HCT116 (cell line): ENCODE results near the gene TMC1.

Experiments
- CTCF ChIP-seq, 3 experiments: fragments of 200-600 bp in 1 of 3; sonication (generic) in 1 of 3; IDR thresholded peaks in 2 of 3; conservative IDR thresholded peaks in 1 of 3; 2 replicates each; pipeline ENCODE4 v1.5.1; 2012 to 2017; ENCODE audit warnings: low read depth in 2 of 3, low read length in 2 of 3, antibody characterized with exemption in 1 of 3, borderline replicate concordance in 1 of 3, control low read depth in 1 of 3, mild to moderate bottlenecking in 1 of 3, mixed read lengths in 1 of 3, mixed run types in 1 of 3, moderate library complexity in 1 of 3; ENCODE audit not compliant: insufficient read depth in 1 of 3
- POLR2AphosphoS5 ChIP-seq: IDR thresholded peaks from 2 replicates; pipeline ENCODE4 v1.6.1; 2011; ENCODE audit warnings: mild to moderate bottlenecking, low read depth, low read length, moderate library complexity
- RAD21 ChIP-seq: IDR thresholded peaks from 2 replicates; pipeline ENCODE4 v1.6.1; 2012; ENCODE audit warnings: low read depth, mild to moderate bottlenecking
- SIN3A ChIP-seq: IDR thresholded peaks from 2 replicates; pipeline ENCODE4 v1.6.1; 2012; ENCODE audit warnings: low read depth
- TF ChIP-seq, protein P1 (sequence below): IDR thresholded peaks from 2 replicates; pipeline ENCODE4 v1.6.1; 2012

DNA sequence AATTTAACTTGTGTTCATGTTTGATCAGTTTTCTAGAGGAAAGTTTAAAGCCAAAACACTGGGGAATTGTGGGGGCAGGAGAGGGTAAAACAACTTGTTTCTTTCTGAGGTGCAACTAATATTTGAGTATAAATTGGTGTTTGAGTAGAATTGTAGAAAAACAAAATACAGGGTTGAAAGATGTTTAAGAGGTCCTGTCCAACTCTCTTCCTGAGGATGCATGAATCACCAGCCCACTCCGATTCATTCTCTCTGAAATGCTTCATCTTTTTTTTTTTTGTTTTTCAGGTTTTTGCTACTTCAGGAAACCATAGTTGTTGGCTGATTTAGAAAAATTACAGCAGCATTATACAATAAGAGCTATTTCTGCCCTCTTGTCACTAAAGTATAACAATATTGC is 42.4 kb upstream of the TMC1 start:
- TF ChIP-seq RAD21 = no peak
- TF ChIP-seq, protein P1, sequence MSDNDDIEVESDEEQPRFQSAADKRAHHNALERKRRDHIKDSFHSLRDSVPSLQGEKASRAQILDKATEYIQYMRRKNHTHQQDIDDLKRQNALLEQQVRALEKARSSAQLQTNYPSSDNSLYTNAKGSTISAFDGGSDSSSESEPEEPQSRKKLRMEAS = no peak
- TF ChIP-seq CTCF (IDR thresholded peaks at IDR 0.05 in 2 of 3, conservative IDR thresholded peaks at IDR 0.05 in 1 of 3; ENCODE audit: borderline replicate concordance in 1 of 3, insufficient read depth in 1 of 3, low read depth in 2 of 3, low read length in 2 of 3) = no peak
- no peak for TF ChIP-seq SIN3A
- no peak for TF ChIP-seq POLR2AphosphoS5
